Activated CD8-positive, alpha-beta T cell treated with anti-CD3 and anti-CD28 coated beads for 36 hours (primary cell): ENCODE results near the gene WNT3A. TPM values are rescaled to one million over a fixed set of nuclear protein-coding genes. Genes with fewer than 3 reads are reported as not detected.

Source experiments
- ATAC-seq: fragments of 200-7000 bp; cut with Tn5 transposase; one replicate; pipeline ENCODE4 v1.10.0; 2021; ENCODE audit warnings: mild to moderate bottlenecking, moderate library complexity
- CTCF ChIA-PET: fragments of 350-600 bp; sonication (Branson Sonifier 250); formaldehyde crosslinking; loops from one replicate; lab custom pipeline; 2021; ENCODE audit warnings: antibody characterized with exemption; lab: Charles Lee
- POLR2A ChIA-PET: fragments of 350-600 bp; sonication (Branson Sonifier 250); formaldehyde crosslinking; loops from one replicate; lab custom pipeline; 2021; ENCODE audit warnings: antibody characterized with exemption; lab: Charles Lee
- DNase-seq: peaks from one replicate; pipeline ENCODE4 v3.0.0-alpha.2; 2020
- H3K27ac Mint-ChIP-seq: one replicate; pipeline ENCODE4 v1.8.0; 2021; ENCODE audit warnings: mild to moderate bottlenecking, mixed read lengths
- H3K27me3 Mint-ChIP-seq: one replicate; pipeline ENCODE4 v1.8.0; 2021; ENCODE audit warnings: mixed read lengths
- H3K36me3 Mint-ChIP-seq: one replicate; pipeline ENCODE4 v1.8.0; 2021; ENCODE audit warnings: low read depth, mixed read lengths
- H3K4me1 Mint-ChIP-seq: one replicate; pipeline ENCODE4 v1.8.0; 2021; ENCODE audit warnings: low read depth, mixed read lengths
- H3K4me3 Mint-ChIP-seq: one replicate; pipeline ENCODE4 v1.8.0; 2021; ENCODE audit warnings: mild to moderate bottlenecking, moderate library complexity, mixed read lengths
- H3K9me3 Mint-ChIP-seq: one replicate; pipeline ENCODE4 v1.8.0; 2021; ENCODE audit warnings: mixed read lengths
- CTCF ChIP-seq: fragments of 200-600 bp; IDR thresholded peaks from one replicate; pipeline ENCODE4 v1.8.0; 2022; ENCODE audit warnings: antibody characterized with exemption, mild to moderate bottlenecking
- intact Hi-C: fragments of 100-400 bp; cut with micrococcal nuclease; formaldehyde crosslinking; loops from one replicate; pipeline ENCODE4 v1.10.0; 2022
- total RNA-seq, 2 experiments: library from RNA; stranded (reverse); gene quantifications; one replicate each; pipeline ENCODE4 v1.2.3, GENCODE V29; 2021

Gene WNT3A
- total RNA-seq, 2 experiments from 2014 or later: not detected

DNA sequence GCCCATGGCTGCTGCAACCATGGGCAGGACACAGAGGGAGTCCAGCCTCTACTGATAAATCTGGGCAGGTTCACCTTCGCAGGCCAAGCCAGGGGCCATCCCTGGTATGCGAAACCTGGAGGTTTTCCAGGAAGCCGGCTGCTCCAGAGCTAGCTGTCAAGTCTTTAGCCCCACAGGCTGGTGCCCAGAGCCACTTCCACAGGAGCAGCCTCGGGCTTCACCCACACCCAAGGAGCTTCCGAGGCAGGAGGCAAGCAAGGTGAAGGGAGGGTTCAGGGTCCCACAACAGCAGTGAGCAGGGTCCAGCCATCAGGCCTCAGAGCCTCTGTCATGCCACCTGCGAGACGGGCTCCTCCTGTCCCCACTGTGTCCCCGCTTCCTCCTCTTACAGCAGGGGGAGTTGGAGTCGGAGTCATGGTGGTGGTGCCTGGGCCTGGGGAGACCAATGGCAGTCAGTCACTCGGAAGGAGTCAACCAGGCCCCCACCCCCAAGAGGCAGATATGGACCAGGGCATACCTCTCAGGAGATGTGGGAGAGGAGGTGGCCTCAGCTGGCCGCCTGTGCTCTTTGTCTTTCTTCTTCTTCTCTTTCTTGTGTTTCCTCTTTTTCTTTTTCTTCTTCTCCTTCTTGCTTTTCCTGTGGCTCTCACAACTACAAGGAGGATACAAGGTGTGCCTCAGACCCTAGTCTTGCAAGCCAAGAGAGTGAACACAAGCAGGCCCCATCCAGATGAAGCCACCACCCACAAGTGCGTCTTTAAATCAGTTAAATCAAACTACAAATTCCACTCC lies 94.2 kb downstream of the WNT3A start:
- H3K27me3 Mint-ChIP-seq: no peaks in the 10 kb centered on the region
- CTCF ChIA-PET: interaction anchor here (1.8 kb wide), 1 partner anchor 102 kb away, joined by 5 read pairs; no protein-coding TSS in a partner anchor
- H3K36me3 Mint-ChIP-seq: peaks cover 29% of the 10 kb centered on the region

DNA sequence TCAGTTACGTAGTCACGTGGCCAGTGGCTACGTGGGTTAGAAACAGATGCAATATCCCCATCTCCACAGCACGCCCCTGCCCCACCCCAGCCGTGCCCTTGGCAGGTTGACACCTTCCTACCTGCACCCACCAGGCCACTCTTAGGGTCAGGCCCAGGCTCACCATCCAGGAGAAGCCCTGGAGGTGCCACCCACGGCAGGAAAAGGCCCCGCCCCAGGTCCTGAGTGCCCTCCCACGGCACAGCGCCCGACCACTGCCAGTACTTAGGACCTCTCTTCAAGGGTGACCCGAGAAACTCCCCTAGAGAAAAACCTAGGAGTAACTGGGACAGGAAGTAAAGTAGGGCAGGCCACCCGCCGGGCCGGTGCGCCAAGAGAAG lies 94.8 kb downstream of the WNT3A start:
- intact Hi-C loops: no loop called here
- TF ChIP-seq CTCF: no peak
- peaks cover 28% of the 10 kb centered on the region for H3K36me3 Mint-ChIP-seq
- no peaks in the 10 kb centered on the region for H3K27me3 Mint-ChIP-seq
- ATAC-seq: no peak
- H3K9me3 Mint-ChIP-seq: no peaks in the 10 kb centered on the region
- ChIA-PET CTCF (interaction anchor here (0.6 to 1.8 kb wide), 2 partner anchors 11 to 102 kb away, joined by 3 to 5 read pairs; no protein-coding TSS in a partner anchor), POLR2A (interaction anchor here (0.9 to 5.8 kb wide), 3 partner anchors 11 to 18 kb away, joined by 3 to 51 read pairs (median 34); partner anchors contain the start of gene ARF1)
- peak overlapping the region; percentile 91 for H3K4me3 Mint-ChIP-seq
- peak overlapping the region; percentile 59 for H3K27ac Mint-ChIP-seq
- H3K4me1 Mint-ChIP-seq: peaks cover 15% of the 10 kb centered on the region
- DNase-seq: no peak

More for the DNA sequence above, 94.2 kb downstream of the WNT3A start:
- intact Hi-C loops: no loop called here
- H3K27ac Mint-ChIP-seq: peak overlapping the region; percentile 59
- H3K4me3 Mint-ChIP-seq: peak overlapping the region; percentile 91
- POLR2A ChIA-PET: interaction anchor here (0.6 to 5.8 kb wide), 3 partner anchors 10 to 17 kb away, joined by 3 to 51 read pairs (median 34); partner anchors contain the start of gene ARF1
- H3K4me1 Mint-ChIP-seq: peaks cover 13% of the 10 kb centered on the region
- no peak for TF ChIP-seq CTCF
- ATAC-seq (no peak), DNase-seq (no peak)
- H3K9me3 Mint-ChIP-seq: no peaks in the 10 kb centered on the region

GRCh38 chr1:228101994-228102790 lies 95.4 kb downstream of the WNT3A start:
- Mint-ChIP-seq H3K9me3 (no peaks in the 10 kb centered on the region), H3K4me3 (peak overlapping the region; percentile 91), H3K27me3 (no peaks in the 10 kb centered on the region), H3K27ac (peak overlapping the region; percentile 70), H3K4me1 (peaks cover 15% of the 10 kb centered on the region), H3K36me3 (peaks cover 31% of the 10 kb centered on the region)
- ChIA-PET CTCF (interaction anchor here (0.6 kb wide), 1 partner anchor 11 kb away, joined by 3 read pairs; no protein-coding TSS in a partner anchor), POLR2A (interaction anchor here (0.9 to 5.8 kb wide), 3 partner anchors 11 to 19 kb away, joined by 3 to 51 read pairs (median 34); partner anchors contain the start of gene ARF1)
- DNase-seq (peak; percentile 69), ATAC-seq (peak; percentile 45)
- intact Hi-C loops: no loop called here
- TF ChIP-seq CTCF: peak; percentile 5

DNA sequence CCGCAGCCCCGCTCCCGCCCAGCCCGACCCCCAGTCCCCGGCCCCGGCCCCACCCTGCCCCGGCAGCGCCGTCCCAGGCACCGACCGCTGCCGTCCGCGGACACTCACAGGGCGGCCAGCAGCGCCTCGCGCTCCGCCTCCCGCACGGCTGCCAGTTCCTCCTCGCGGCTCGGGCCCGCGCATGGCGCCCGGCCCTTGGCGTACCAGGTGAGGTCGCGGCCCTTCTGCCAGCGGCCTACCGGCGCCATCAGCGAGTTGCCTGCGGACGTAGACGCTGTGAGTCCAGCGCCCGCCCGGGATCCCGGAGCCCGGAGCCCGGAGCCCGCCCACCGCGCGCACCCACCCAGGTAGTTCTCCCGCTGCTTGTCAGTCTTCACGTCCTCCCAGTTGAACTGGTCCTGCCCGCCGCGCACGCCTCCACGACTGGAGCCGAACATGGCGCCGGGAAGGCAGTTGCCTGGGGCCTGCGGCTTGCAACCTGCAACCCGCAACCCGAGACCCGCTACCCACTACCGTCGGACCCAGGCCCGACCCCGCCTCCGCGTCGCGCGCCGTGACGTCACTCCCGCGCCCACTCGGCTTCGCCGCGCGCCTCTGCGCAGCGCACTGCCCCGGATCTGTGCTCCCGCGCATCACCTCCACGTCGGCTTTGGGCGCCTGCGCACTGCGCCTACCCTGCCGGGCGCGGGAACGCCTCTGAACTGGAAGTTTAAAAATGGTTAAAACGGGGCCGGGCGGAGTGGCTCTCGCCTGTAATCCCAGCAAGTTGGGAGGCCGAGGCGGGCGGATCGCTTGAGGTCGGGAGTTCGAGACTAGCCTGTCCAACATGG lies 96.2 kb downstream of the WNT3A start, which contains the start of gene C1orf35:
TSS of gene C1orf35 (minus strand) at position 535 of the 830 bp plus-strand sequence. CDS start at position 437, 98 bp downstream.
- Mint-ChIP-seq H3K27ac (peak within 1 kb of the TSS; percentile 91), H3K4me3 (peak within 1 kb of the TSS; percentile 91), H3K36me3 (peaks cover 26% of the 10 kb centered on the region), H3K27me3 (no peaks in the 10 kb centered on the region), H3K9me3 (no peaks in the 10 kb centered on the region), H3K4me1 (peaks cover 22% of the 10 kb centered on the region)
- POLR2A ChIA-PET: interaction anchor here (0.6 to 5.8 kb wide), 5 partner anchors 17 to 334 kb away, joined by 3 to 34 read pairs (median 3); partner anchors contain the start of gene ARF1
- ATAC-seq: peak; percentile 89
- intact Hi-C loops: no loop called here
- DNase-seq: peak; percentile 95
- TF ChIP-seq CTCF: no peak
- CTCF ChIA-PET: interaction anchor here (1.2 kb wide), 1 partner anchor 28 kb away, joined by 3 read pairs; no protein-coding TSS in a partner anchor
